ENCODE data around the gene MED17. TPM values are rescaled to one million over a fixed set of nuclear protein-coding genes. Genes with fewer than 3 reads are reported as not detected.
A peak's percentile ranks its signal among the peaks of the same experiment; 100 is the strongest.

Gene MED17
- total and polyA plus RNA-seq, 2 of the 13 experiments (the other 11 are each of a cell fraction or from before 2014, with no cell fraction given): 23.1 to 37.0 TPM

DNA sequence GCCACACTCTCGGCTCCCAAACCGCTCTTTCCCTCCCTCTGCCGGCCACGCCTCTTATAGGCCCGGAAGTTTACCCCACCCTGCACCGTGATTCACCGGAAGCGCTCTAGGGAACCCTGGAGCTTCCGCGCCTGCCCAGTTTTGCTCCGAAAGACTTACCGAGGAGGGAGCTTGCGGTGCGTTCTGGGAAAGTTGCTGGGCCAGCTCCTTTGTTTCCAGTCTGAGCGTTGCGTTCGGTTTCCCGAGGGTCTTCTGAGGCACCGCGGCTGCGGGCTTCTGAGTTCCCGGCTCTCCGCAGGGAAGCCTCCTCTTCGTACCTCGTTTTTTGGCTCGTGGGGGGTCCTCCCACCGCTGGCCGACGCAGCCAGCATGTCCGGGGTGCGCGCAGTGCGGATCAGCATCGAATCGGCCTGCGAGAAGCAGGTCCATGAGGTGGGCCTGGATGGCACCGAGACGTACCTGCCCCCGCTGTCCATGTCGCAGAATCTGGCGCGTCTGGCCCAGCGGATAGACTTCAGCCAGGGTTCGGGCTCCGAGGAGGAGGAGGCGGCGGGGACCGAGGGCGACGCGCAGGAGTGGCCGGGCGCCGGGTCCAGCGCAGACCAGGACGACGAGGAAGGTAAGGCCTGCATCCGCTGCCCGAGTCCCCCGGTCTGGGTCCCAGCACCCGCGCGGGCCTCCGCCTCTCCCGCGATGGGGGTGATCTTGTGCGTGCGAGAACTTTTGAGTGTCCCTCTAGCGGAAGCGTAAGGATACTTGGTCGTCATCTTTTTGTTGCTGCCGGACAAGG lies at the start of gene MED17 (continued):
- no peak for TF ChIP-seq TCF7 (IDR thresholded peaks at IDR 0.05; ENCODE audit: low read depth)
- TF ChIP-seq ZNF24 (IDR thresholded peaks at IDR 0.05): no peak
- TF ChIP-seq TP53 (CRISPR knock-in tag; conservative IDR thresholded peaks at IDR 0.05): no peak
- peak; percentile 65; the same call in 1 of the 2 replicates for TF ChIP-seq ELF3 (CRISPR knock-in tag; IDR thresholded peaks at IDR 0.05)
- TF ChIP-seq, protein P1, sequence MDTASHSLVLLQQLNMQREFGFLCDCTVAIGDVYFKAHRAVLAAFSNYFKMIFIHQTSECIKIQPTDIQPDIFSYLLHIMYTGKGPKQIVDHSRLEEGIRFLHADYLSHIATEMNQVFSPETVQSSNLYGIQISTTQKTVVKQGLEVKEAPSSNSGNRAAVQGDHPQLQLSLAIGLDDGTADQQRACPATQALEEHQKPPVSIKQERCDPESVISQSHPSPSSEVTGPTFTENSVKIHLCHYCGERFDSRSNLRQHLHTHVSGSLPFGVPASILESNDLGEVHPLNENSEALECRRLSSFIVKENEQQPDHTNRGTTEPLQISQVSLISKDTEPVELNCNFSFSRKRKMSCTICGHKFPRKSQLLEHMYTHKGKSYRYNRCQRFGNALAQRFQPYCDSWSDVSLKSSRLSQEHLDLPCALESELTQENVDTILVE (CRISPR knock-in tag; IDR thresholded peaks at IDR 0.05): 0 out of 2 replicates have a peak, but pooled peaks have one; percentile 40
- no peak for TF ChIP-seq ZNF160 (CRISPR knock-in tag; IDR thresholded peaks at IDR 0.05)
- no peak; the same call in 1 of the 2 replicates for TF ChIP-seq ZNF547 (CRISPR knock-in tag; IDR thresholded peaks at IDR 0.05)
- peak; percentile 27 for TF ChIP-seq ZNF605 (CRISPR knock-in tag; IDR thresholded peaks at IDR 0.05)
- TF ChIP-seq, protein P2, sequence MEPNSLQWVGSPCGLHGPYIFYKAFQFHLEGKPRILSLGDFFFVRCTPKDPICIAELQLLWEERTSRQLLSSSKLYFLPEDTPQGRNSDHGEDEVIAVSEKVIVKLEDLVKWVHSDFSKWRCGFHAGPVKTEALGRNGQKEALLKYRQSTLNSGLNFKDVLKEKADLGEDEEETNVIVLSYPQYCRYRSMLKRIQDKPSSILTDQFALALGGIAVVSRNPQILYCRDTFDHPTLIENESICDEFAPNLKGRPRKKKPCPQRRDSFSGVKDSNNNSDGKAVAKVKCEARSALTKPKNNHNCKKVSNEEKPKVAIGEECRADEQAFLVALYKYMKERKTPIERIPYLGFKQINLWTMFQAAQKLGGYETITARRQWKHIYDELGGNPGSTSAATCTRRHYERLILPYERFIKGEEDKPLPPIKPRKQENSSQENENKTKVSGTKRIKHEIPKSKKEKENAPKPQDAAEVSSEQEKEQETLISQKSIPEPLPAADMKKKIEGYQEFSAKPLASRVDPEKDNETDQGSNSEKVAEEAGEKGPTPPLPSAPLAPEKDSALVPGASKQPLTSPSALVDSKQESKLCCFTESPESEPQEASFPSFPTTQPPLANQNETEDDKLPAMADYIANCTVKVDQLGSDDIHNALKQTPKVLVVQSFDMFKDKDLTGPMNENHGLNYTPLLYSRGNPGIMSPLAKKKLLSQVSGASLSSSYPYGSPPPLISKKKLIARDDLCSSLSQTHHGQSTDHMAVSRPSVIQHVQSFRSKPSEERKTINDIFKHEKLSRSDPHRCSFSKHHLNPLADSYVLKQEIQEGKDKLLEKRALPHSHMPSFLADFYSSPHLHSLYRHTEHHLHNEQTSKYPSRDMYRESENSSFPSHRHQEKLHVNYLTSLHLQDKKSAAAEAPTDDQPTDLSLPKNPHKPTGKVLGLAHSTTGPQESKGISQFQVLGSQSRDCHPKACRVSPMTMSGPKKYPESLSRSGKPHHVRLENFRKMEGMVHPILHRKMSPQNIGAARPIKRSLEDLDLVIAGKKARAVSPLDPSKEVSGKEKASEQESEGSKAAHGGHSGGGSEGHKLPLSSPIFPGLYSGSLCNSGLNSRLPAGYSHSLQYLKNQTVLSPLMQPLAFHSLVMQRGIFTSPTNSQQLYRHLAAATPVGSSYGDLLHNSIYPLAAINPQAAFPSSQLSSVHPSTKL (CRISPR knock-in tag; IDR thresholded peaks at IDR 0.05): peak; percentile 19; the same call in 1 of the 2 replicates
- TF ChIP-seq, protein P3, sequence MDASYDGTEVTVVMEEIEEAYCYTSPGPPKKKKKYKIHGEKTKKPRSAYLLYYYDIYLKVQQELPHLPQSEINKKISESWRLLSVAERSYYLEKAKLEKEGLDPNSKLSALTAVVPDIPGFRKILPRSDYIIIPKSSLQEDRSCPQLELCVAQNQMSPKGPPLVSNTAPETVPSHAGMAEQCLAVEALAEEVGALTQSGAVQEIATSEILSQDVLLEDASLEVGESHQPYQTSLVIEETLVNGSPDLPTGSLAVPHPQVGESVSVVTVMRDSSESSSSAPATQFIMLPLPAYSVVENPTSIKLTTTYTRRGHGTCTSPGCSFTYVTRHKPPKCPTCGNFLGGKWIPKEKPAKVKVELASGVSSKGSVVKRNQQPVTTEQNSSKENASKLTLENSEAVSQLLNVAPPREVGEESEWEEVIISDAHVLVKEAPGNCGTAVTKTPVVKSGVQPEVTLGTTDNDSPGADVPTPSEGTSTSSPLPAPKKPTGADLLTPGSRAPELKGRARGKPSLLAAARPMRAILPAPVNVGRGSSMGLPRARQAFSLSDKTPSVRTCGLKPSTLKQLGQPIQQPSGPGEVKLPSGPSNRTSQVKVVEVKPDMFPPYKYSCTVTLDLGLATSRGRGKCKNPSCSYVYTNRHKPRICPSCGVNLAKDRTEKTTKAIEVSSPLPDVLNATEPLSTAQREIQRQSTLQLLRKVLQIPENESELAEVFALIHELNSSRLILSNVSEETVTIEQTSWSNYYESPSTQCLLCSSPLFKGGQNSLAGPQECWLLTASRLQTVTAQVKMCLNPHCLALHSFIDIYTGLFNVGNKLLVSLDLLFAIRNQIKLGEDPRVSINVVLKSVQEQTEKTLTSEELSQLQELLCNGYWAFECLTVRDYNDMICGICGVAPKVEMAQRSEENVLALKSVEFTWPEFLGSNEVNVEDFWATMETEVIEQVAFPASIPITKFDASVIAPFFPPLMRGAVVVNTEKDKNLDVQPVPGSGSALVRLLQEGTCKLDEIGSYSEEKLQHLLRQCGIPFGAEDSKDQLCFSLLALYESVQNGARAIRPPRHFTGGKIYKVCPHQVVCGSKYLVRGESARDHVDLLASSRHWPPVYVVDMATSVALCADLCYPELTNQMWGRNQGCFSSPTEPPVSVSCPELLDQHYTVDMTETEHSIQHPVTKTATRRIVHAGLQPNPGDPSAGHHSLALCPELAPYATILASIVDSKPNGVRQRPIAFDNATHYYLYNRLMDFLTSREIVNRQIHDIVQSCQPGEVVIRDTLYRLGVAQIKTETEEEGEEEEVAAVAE (CRISPR knock-in tag; IDR thresholded peaks at IDR 0.05; ENCODE audit: borderline replicate concordance): no peak
- TF ChIP-seq ZNF790 (CRISPR knock-in tag; IDR thresholded peaks at IDR 0.05; ENCODE audit: borderline replicate concordance): no peak
- TF ChIP-seq DNMT1 (CRISPR knock-in tag; IDR thresholded peaks at IDR 0.05): no peak
- no peak; the same call in 1 of the 2 replicates for TF ChIP-seq ZNF292 (CRISPR knock-in tag; IDR thresholded peaks at IDR 0.05; ENCODE audit: borderline replicate concordance, low read depth)
- no peak for TF ChIP-seq IKZF4 (CRISPR knock-in tag; IDR thresholded peaks at IDR 0.05; ENCODE audit: borderline replicate concordance, low read depth, not compliant biosample characterization)
- peak; percentile 77 for TF ChIP-seq GFI1 (CRISPR knock-in tag; IDR thresholded peaks at IDR 0.05; ENCODE audit: borderline replicate concordance)
- TF ChIP-seq, protein P4, sequence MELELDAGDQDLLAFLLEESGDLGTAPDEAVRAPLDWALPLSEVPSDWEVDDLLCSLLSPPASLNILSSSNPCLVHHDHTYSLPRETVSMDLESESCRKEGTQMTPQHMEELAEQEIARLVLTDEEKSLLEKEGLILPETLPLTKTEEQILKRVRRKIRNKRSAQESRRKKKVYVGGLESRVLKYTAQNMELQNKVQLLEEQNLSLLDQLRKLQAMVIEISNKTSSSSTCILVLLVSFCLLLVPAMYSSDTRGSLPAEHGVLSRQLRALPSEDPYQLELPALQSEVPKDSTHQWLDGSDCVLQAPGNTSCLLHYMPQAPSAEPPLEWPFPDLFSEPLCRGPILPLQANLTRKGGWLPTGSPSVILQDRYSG (CRISPR knock-in tag; IDR thresholded peaks at IDR 0.05): no peak
- peak; percentile 75 for TF ChIP-seq ISL2 (CRISPR knock-in tag; IDR thresholded peaks at IDR 0.05)
- TF ChIP-seq GATAD2A (CRISPR knock-in tag; IDR thresholded peaks at IDR 0.05): peak; percentile 42; the same call in 1 of the 2 replicates

All from HepG2 (cell line).